ENCODE results near the gene CERCAM. TPM values are rescaled to one million over a fixed set of nuclear protein-coding genes. Genes with fewer than 3 reads are reported as not detected.

The CERCAM gene
- total and polyA plus RNA-seq, 2 of the 4 experiments (the other 2 are of a cell fraction): 15.1 to 118 TPM

DNA sequence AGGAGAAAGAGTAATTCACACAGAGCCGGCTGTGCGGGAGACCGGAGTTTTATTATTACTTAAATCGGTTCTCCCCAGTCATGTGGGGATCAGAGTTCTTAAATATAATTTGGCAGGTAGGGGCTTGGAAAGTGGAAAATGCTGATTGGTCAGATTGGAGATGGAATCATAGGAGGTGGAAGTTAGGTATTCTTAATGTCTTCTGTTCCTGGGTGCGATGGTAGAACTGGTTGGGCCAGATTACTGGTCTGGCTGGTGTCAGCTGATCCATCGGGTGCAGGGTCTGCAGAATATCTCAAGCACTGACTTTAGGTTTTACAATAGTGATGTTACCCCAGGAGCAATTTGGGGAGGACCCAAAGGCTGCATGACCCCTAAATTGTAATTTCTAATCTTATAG is 4.6 kb upstream of the CERCAM start:
- in situ Hi-C loops (cut with MboI; ENCODE audit: low sequenced_read_pairs): no loop called here

More for the DNA sequence above, 4.6 kb upstream of the CERCAM start:
- no peak overlapping the region for H3K14ac ChIP-seq (replicated peaks; ENCODE audit: low read depth, low read length)
- ATAC-seq (ENCODE audit: low read depth) (no peak), DNase-seq (no peak)
- no peak overlapping the region for H2AFZ ChIP-seq (replicated peaks; ENCODE audit: low read length, poor library complexity)
- peaks cover 5% of the 10 kb centered on the region for H3K4me1 ChIP-seq (ENCODE audit: control insufficient read depth, insufficient read depth, low read length)
- no peak overlapping the region for H2BK5ac ChIP-seq (ENCODE audit: low read depth, low read length, poor library complexity, severe bottlenecking)
- H3K4me2 ChIP-seq (ENCODE audit: low read depth, low read length): no peak overlapping the region
- no peak overlapping the region for H3K23ac ChIP-seq (ENCODE audit: low read depth, low read length)
- H3K9ac ChIP-seq (ENCODE audit: low read depth, low read length): no peak overlapping the region
- no peak overlapping the region for H3K4me3 ChIP-seq (ENCODE audit: insufficient read depth, low read depth, low read length)
- TF ChIP-seq, protein P1, sequence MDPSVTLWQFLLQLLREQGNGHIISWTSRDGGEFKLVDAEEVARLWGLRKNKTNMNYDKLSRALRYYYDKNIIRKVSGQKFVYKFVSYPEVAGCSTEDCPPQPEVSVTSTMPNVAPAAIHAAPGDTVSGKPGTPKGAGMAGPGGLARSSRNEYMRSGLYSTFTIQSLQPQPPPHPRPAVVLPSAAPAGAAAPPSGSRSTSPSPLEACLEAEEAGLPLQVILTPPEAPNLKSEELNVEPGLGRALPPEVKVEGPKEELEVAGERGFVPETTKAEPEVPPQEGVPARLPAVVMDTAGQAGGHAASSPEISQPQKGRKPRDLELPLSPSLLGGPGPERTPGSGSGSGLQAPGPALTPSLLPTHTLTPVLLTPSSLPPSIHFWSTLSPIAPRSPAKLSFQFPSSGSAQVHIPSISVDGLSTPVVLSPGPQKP (IDR thresholded peaks at IDR 0.05; ENCODE audit: borderline replicate concordance, low read depth, low read length): no peak
- TF ChIP-seq, protein P2, sequence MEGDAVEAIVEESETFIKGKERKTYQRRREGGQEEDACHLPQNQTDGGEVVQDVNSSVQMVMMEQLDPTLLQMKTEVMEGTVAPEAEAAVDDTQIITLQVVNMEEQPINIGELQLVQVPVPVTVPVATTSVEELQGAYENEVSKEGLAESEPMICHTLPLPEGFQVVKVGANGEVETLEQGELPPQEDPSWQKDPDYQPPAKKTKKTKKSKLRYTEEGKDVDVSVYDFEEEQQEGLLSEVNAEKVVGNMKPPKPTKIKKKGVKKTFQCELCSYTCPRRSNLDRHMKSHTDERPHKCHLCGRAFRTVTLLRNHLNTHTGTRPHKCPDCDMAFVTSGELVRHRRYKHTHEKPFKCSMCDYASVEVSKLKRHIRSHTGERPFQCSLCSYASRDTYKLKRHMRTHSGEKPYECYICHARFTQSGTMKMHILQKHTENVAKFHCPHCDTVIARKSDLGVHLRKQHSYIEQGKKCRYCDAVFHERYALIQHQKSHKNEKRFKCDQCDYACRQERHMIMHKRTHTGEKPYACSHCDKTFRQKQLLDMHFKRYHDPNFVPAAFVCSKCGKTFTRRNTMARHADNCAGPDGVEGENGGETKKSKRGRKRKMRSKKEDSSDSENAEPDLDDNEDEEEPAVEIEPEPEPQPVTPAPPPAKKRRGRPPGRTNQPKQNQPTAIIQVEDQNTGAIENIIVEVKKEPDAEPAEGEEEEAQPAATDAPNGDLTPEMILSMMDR (conservative IDR thresholded peaks at IDR 0.05; ENCODE audit: low read depth, low read length): no peak
- TF ChIP-seq FOS (IDR thresholded peaks at IDR 0.05; ENCODE audit: low read depth, low read length) (no peak), RAD21 (IDR thresholded peaks at IDR 0.05; ENCODE audit: low read length) (no peak), NFE2L2 (IDR thresholded peaks at IDR 0.05; ENCODE audit: low read depth, low read length) (no peak), MXI1 (IDR thresholded peaks at IDR 0.05; ENCODE audit: borderline replicate concordance, low read depth, low read length) (no peak), RCOR1 (IDR thresholded peaks at IDR 0.05; ENCODE audit: insufficient replicate concordance, low read length) (no peak), BHLHE40 (IDR thresholded peaks at IDR 0.05; ENCODE audit: low read depth, low read length) (no peak), RFX5 (IDR thresholded peaks at IDR 0.05; ENCODE audit: low read depth, low read length) (no peak), SMC3 (IDR thresholded peaks at IDR 0.05; ENCODE audit: low read depth, low read length) (no peak), CEBPB (IDR thresholded peaks at IDR 0.05; ENCODE audit: low read depth, low read length) (no peak), POLR2A (IDR thresholded peaks at IDR 0.05; ENCODE audit: low read depth, low read length) (no peak), MAFK (IDR thresholded peaks at IDR 0.05; ENCODE audit: low read depth, low read length) (no peak), MAZ (IDR thresholded peaks at IDR 0.05; ENCODE audit: borderline replicate concordance, low read depth, low read length) (no peak), CHD1 (IDR thresholded peaks at IDR 0.05; ENCODE audit: low read depth, low read length) (no peak)
- TF ChIP-seq, protein P3, sequence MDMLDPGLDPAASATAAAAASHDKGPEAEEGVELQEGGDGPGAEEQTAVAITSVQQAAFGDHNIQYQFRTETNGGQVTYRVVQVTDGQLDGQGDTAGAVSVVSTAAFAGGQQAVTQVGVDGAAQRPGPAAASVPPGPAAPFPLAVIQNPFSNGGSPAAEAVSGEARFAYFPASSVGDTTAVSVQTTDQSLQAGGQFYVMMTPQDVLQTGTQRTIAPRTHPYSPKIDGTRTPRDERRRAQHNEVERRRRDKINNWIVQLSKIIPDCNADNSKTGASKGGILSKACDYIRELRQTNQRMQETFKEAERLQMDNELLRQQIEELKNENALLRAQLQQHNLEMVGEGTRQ (IDR thresholded peaks at IDR 0.05; ENCODE audit: low read depth, low read length): no peak
- no peaks in the 10 kb centered on the region for H3K9me1 ChIP-seq (ENCODE audit: insufficient read depth, low read length)
- H2BK120ac ChIP-seq (ENCODE audit: low read depth, low read length): no peak overlapping the region
- intact Hi-C loops (cut with micrococcal nuclease) (no loop called here), dilution Hi-C loops (cut with HindIII; ENCODE audit: low sequenced_read_pairs, unreplicated experiment) (no loop called here)
- no peak overlapping the region for H3K27ac ChIP-seq (ENCODE audit: insufficient read depth, low read length)
- H4K91ac ChIP-seq (ENCODE audit: insufficient read depth, low read depth, low read length): no peak overlapping the region
- H3K56ac ChIP-seq (ENCODE audit: extremely low read depth, insufficient read depth, low read length): no peak overlapping the region
- no peaks in the 10 kb centered on the region for H4K20me1 ChIP-seq (ENCODE audit: insufficient read depth, low read length)
- H3K9me3 ChIP-seq (ENCODE audit: control insufficient read depth, insufficient read depth, low read length): no peaks in the 10 kb centered on the region
- ChIA-PET POLR2A (ENCODE audit: unreplicated experiment) (no interaction called here), CTCF (no interaction called here)
- BruUV-seq (replicated peaks): no TSS peak
- no peak overlapping the region for H4K8ac ChIP-seq (ENCODE audit: low read depth in 2 of 2, low read length in 2 of 2)
- H3K27me3 ChIP-seq (ENCODE audit: control insufficient read depth, insufficient read depth, low read length): peaks cover 25% of the 10 kb centered on the region
- no peak overlapping the region for H4K5ac ChIP-seq (ENCODE audit: low read depth, low read length)
- WGBS, 2 experiments (ENCODE audit: extremely low coverage in 2 of 2, insufficient read length in 1 of 2): 82% methylated on average over 5 of the region's 6 CpGs; no CpG with 5 or more reads in 1 of the 2 experiments
- no peak overlapping the region for H3K4ac ChIP-seq (ENCODE audit: low read depth, low read length)
- H2BK15ac ChIP-seq (ENCODE audit: low read depth, low read length): no peak overlapping the region
- H2AK5ac ChIP-seq (ENCODE audit: low read depth, low read length): no peak overlapping the region
- no peak overlapping the region for H3K18ac ChIP-seq (ENCODE audit: low read depth, low read length)
- H2BK20ac ChIP-seq (ENCODE audit: low read depth, low read length): no peak overlapping the region
- H3K79me1 ChIP-seq (ENCODE audit: low read depth in 1 of 2, low read length in 2 of 2): peaks cover 0 to 3% of the 10 kb centered on the region in 2 experiments; a peak in 2 of 4 replicates
- no peaks in the 10 kb centered on the region for H3K36me3 ChIP-seq (ENCODE audit: control insufficient read depth, insufficient read depth, low read length)
- no peak overlapping the region for H2AK9ac ChIP-seq (replicated peaks; ENCODE audit: low read depth, low read length, poor library complexity)

Data from IMR-90 (cell line).